ENCODE measurements around the gene NSUN2. TPM values are rescaled to one million over a fixed set of nuclear protein-coding genes. Genes with fewer than 3 reads are reported as not detected.

NSUN2 gene
- total RNA-seq, 2 experiments from 2014 or later: 48.3 to 50.8 TPM

DNA sequence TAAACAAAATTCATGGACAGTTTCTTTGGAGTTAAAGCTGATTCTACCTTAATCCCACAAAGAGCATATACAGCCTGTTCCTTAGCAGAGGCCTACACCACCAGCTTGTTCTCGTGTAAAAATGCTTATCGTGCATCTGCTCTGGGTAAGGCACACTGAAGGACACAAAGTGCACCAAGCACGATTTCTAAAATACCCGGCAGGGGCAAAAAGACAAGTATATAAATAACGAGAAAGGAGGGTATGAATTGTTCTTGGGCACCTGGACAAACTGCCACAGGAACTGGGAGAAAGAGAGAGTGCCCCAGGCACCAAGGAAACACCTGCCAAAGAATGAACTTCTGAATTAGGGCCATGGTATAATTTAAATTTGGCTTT lies 25.3 kb downstream of the NSUN2 start:
- ATAC-seq (ENCODE audit: poor library complexity): no peak
- intact Hi-C loops (cut with DNase I, micrococcal nuclease): no loop called here
- Histone ChIP-seq H3K4me1 (ENCODE audit: insufficient read depth, low read length) (no peaks in the 10 kb centered on the region), H3K27me3 (ENCODE audit: control insufficient read depth in 1 of 2, insufficient read depth in 2 of 2, low read length in 2 of 2) (no peaks in the 10 kb centered on the region), H3K27ac (ENCODE audit: low read depth in 1 of 2, low read length in 2 of 2) (no peak overlapping the region), H3K36me3 (ENCODE audit: insufficient read depth, low read length) (peaks cover 93% of the 10 kb centered on the region), H3K9me3 (ENCODE audit: control insufficient read depth in 1 of 2, insufficient read depth in 1 of 2, low read length in 2 of 2) (no peaks in the 10 kb centered on the region), H3K4me3 (ENCODE audit: low read length) (no peak overlapping the region)
- Mint-ChIP-seq H3K4me1 (ENCODE audit: low read depth) (no peaks in the 10 kb centered on the region), H3K27ac (no peak overlapping the region), H3K4me3 (no peak overlapping the region), H3K36me3 (ENCODE audit: low read depth) (peaks cover 97% of the 10 kb centered on the region), H3K27me3 (no peaks in the 10 kb centered on the region), H3K9me3 (no peaks in the 10 kb centered on the region)
- DNase-seq: no peak
- TF ChIP-seq CTCF (IDR thresholded peaks at IDR 0.05): no peak
- POLR2A ChIA-PET: interaction anchor here (1.1 kb wide), 1 partner anchor 1185 kb away, joined by 3 read pairs; the partner anchor contains the start of gene ICE1
- CTCF ChIA-PET: no interaction called here

- no peak overlapping the region for H3K4me3 ChIP-seq (ENCODE audit: low read length)
- H3K4me1 ChIP-seq (ENCODE audit: insufficient read depth, low read length): no peaks in the 10 kb centered on the region
- no peaks in the 10 kb centered on the region for H3K9me3 ChIP-seq (ENCODE audit: control insufficient read depth in 1 of 2, insufficient read depth in 1 of 2, low read length in 2 of 2)
- Mint-ChIP-seq H3K4me1 (ENCODE audit: low read depth) (no peaks in the 10 kb centered on the region), H3K27me3 (no peaks in the 10 kb centered on the region), H3K27ac (no peak overlapping the region), H3K36me3 (ENCODE audit: low read depth) (peaks cover 97% of the 10 kb centered on the region), H3K9me3 (no peaks in the 10 kb centered on the region), H3K4me3 (no peak overlapping the region)
- no peak overlapping the region for H3K27ac ChIP-seq (ENCODE audit: low read depth in 1 of 2, low read length in 2 of 2)
- ATAC-seq (ENCODE audit: poor library complexity): no peak
- ChIA-PET CTCF (no interaction called here), POLR2A (interaction anchor here (1.1 kb wide), 1 partner anchor 1185 kb away, joined by 3 read pairs; the partner anchor contains the start of gene ICE1)
- DNase-seq: no peak
- H3K27me3 ChIP-seq (ENCODE audit: control insufficient read depth in 1 of 2, insufficient read depth in 2 of 2, low read length in 2 of 2): no peaks in the 10 kb centered on the region
- intact Hi-C loops (cut with DNase I, micrococcal nuclease): no loop called here
- TF ChIP-seq CTCF (IDR thresholded peaks at IDR 0.05): no peak
- H3K36me3 ChIP-seq (ENCODE audit: insufficient read depth, low read length): peaks cover 93% of the 10 kb centered on the region
Measured at GRCh38 chr5:6606884-6607558, 25.8 kb downstream of the NSUN2 start.

- peaks cover 93% of the 10 kb centered on the region for H3K36me3 ChIP-seq (ENCODE audit: insufficient read depth, low read length)
Measured at GRCh38 chr5:6604946-6605345, 27.9 kb downstream of the NSUN2 start.

More at GRCh38 chr5:6604946-6605345, 27.9 kb downstream of the NSUN2 start:
- intact Hi-C loops (cut with DNase I, micrococcal nuclease): no loop called here
- no peaks in the 10 kb centered on the region for H3K9me3 Mint-ChIP-seq
- ATAC-seq (ENCODE audit: poor library complexity) (no peak), DNase-seq (no peak)
- H3K4me1 Mint-ChIP-seq (ENCODE audit: low read depth): no peaks in the 10 kb centered on the region
- no peak overlapping the region for H3K4me3 Mint-ChIP-seq
- TF ChIP-seq CTCF (IDR thresholded peaks at IDR 0.05): no peak
- Histone ChIP-seq H3K9me3 (ENCODE audit: control insufficient read depth in 1 of 2, insufficient read depth in 1 of 2, low read length in 2 of 2) (no peaks in the 10 kb centered on the region), H3K27me3 (ENCODE audit: control insufficient read depth in 1 of 2, insufficient read depth in 2 of 2, low read length in 2 of 2) (no peaks in the 10 kb centered on the region), H3K27ac (ENCODE audit: low read depth in 1 of 2, low read length in 2 of 2) (no peak overlapping the region), H3K4me3 (ENCODE audit: low read length) (no peak overlapping the region), H3K4me1 (ENCODE audit: insufficient read depth, low read length) (no peaks in the 10 kb centered on the region)
- no peak overlapping the region for H3K27ac Mint-ChIP-seq
- no peaks in the 10 kb centered on the region for H3K27me3 Mint-ChIP-seq
- H3K36me3 Mint-ChIP-seq (ENCODE audit: low read depth): peaks cover 100% of the 10 kb centered on the region
- ChIA-PET CTCF (no interaction called here), POLR2A (no interaction called here)

All from CD4-positive, alpha-beta T cell (primary cell).